ENCODE measurements around the gene MYL1.

The MYL1 gene

DNA sequence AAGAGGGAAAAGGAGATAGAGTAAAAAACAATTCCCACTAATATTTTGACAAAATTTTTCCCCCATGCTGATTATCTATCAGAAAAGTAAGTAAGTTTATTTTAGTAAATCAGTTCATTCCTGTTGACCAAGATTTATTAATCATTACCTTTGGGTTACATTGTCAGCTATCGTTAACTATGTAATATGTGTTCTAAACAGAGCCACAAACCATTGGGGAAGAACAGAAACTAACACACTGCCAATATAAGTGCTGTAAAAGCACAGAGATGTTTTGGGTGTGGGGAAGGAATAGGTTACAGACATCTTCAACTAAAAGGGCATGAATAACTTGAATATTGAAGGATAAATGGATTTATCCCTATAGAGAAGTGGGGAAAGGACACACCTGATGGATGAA, 47.3 kb downstream of the MYL1 start:
- DNase-seq (ENCODE audit: low spot score): no peak

DNA sequence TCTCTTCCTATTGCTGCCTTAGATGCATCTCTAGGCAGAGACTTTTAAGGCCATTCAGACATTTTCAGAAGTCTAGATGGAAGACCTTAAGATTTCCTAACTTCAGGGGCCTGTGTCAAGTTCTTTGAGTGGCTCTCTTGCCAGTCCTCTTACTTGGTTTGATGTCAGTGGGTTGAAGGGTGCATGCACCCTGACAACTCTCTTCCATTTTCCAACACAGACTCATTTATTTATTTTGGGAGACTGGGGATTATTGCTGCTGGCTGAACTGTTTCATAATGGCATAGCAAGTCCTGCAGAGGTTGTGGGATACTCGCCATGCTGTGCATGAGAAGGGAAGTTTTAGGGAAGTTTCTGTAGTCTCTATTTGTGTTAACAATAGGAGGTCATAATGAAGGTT, 50.7 kb downstream of the MYL1 start:
- DNase-seq (ENCODE audit: low spot score): no peak

DNA sequence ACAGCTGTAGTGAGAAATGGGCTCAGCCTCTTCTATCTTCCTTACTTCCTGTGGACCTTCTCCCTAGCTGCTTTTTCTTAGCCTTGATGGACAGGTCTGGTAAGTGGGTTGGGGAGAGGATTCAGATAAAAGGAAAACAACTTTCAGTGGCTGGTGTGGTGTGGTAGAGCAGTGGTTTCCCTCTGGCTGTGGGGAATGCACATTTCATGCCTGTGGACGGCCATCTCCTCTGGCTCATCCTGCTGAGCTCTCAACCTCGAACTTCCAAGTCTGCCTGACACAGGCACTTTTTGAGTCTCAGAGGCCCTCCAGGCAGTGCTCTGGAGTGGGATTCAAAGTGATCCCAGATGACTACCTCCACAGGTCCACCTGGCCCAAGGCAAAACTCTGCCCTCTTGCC, 51.1 kb downstream of the MYL1 start:
- no peak for DNase-seq (ENCODE audit: low spot score)

DNA sequence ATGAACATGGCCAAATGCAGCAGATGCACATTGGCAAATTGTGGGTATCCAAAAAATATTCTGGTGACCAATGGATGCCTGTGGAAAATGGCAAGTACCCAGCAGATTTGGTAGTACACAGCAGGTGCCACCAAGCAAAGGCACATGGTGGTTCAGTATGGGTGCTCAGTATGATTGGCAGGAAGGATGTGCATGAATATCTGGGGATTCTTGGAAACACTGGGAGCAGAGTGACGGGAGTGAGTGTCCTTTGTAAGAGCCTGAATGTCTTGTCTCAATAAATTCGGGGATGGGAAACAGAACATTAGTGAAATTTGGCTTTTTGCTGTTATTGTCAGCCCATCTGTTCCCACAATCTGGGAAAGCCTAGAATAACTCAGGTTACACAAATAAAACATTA, 52.9 kb downstream of the MYL1 start:
- no peak for DNase-seq (ENCODE audit: low spot score)

DNA sequence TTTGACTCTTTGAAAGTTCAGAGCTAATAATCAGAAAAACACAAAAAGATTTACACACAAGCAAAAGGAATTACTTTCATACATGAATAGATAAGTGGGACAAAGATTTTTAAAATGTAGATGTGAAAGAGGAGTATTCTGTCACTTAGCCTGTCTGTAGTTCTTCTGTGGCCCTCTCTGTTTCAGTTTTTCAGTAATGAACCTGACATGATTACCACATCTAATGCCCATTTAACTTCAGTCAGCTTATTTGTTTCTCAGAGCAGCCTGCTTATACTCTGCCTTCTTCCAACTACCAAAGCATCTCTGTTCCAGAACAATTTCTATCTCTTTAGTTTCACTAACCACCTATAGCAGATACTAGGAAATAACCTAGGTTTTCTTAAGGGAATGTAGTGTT, 55.3 kb downstream of the MYL1 start:
- DNase-seq (ENCODE audit: low spot score): no peak

DNA sequence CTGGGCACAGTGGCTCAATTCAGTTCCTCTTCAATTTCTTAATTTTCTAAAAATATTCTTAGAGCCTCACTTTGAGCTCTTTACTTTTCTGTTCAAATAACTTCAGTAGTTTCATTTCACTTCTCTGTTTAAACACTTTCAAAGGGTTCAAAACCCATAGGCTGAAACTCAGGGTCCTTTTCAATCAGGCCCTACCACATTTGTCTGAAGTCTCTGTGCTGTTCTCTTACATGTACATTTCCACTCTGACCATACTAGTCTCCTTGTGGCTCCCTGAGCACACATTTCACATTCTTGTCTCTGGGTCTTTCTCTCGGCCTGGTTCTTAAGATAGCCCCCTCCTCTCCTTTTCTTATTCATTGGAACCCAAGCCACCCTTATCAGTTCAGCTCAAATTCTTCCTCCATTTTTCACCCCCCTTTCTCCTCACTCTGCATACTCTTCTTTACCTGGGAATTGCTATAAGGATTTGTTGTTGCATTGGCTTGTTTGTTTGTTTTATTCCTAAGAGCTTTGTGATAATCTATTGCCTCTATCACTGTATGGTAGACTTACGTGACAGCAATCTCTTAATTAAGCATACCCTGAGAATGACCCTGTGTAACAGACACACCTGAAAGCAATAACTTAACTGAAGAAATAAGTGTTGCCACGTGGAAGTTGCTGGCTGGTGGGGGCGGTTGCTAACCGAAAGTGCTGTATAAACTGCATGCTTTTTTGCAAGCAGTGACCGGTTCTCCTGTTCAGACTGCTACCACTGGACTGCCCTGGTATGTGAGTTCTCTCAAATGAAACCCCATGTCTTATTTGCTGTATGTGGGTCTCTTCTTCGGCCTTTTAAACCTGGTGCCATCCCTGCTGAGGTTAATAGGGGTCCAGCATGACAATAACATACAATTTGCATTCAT, 62.0 kb downstream of the MYL1 start:
- no peak for DNase-seq (ENCODE audit: low spot score)

DNA sequence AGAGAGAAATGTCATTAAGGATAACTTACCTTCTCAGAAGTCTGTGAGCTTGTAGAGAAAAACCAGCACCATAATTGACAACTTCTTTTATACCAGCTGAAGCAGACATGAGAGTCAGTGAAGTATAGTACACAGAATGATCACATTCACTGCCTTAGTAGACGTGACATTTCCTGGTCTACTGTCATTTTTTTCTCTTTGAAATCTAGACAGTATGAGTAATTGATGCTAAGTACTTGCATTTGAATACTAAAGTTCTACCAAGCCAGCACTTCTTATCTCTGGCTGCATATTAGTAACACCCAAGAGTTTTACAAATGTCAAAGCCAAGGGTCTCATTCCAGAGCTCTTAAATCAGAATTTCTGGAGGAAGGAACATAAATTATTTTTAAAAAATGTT, 64.4 kb downstream of the MYL1 start:
- no peak for DNase-seq (ENCODE audit: low spot score)

Small RNAs within 50 kb of the gene (small RNA-seq; reads per million reads assigned to genes)
- gene RF00019: 0 reads per million in 2 experiments

All from SK-N-DZ (cell line).